Activated T-helper 9 cell treated with anti-CD3 and anti-CD28 coated beads, Interleukin-2, amount 50 U/mL, for 16 hours (primary cell): ENCODE results near the gene METTL1.
A peak's percentile ranks its signal among the peaks of the same experiment; 100 is the strongest.

Experiments
- DNase-seq: peaks from one replicate; pipeline ENCODE4 v3.0.0-alpha.2; 2020; ENCODE audit warnings: low read depth

Gene METTL1

DNA sequence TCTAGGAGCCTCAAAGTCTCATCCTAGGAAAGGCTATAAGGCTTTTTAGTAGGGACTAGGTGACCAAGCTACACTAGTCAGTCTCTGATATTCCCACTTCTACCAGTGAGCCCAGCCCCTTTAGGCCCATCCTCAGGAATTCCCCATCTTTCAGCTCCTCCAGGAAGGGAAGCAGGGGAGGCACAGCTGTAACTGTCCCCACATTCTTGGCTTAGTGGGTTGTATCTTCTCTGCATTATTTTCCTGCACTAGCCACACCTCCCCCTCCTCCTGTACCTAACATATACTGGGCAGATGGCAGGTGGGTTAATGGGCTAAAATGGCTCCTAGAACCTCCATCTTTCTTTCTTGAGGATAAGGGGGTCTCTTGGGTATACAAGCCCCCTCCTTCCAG lies 4.6 kb downstream of the METTL1 start:
- no peak for DNase-seq

DNA sequence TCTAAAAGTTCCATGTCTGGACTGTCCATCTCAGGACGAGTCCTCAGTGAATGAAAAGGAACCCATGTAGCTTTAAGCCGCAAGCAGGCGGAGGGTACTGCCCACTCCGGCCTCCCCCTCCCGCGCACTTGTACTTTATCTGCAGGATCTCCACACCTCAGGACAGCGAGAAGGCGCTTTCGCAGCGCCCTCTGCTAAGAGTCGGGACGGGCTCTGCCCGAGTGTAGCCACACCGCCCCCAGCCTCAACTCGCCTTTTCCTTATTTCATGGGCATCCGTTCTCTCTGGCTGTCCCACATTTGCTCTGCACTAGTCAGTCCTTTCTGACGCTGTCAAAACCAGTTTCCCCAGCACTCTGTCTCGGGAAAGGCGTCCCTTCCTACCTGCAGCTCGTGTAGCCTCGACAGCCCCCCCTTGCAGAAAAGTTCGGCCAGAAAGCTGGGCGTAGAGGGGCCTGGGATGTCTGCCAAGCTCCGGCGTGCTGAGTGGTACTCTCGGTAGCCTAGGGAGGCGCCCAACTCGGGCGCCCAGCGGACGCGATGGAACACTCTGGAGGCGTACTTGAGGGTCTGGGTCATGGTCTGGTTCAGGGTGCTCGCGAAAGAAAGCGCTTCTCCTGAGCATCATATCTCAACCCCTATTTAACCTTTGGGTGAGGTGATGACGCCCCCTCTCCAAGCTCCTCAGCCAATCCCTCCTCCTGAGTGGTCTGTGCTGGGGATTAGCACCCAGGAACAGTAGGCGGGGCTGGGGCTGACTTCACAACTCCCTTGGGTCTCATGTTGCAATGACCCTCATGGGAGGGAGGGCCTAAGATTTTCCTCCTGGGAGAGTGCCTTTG lies 5.2 kb downstream of the METTL1 start, which contains the start of gene CYP27B1:
Gene CYP27B1, minus strand, starts transcription at position 615 of the 841 bp plus-strand sequence. Its CDS starts 37 bp downstream, at position 578.
- DNase-seq: no peak

DNA sequence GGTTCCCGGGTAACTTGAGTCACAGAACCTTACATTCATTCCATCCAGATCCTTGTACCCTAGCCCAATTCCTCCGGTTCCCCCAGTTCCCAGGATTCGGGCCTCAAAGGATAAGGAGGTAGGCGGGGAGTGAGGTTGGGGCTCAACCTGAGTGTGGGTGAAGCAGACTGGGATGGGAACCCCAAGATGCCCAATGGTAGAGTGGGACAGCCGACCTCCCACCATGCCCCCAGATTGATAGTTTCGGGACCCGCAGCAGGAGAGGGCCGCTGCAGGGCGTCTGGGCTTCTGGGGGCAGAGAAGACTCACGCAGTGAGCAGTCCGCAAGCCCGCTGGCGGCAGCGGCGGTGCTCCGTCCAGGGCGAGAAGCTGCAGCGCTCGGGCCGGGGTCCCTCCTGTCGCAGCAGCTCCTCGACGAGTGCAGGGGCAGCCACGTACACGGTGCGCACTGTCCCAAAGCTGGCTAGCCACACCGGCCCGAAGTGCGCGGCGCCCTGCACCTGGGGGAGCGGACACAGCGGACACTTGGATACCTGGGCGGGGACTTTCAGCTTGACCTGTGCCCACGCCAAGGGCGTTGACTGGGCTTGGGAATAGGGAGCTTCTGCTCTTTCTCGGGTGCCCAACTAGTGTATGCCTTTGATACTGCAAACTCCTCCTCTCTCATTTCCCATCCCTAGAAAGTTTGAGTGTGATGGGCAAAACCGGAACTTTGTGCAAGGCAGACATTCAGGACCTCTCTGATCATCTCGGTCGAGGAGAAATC lies 6.0 kb downstream of the METTL1 start:
- DNase-seq: no peak

DNA sequence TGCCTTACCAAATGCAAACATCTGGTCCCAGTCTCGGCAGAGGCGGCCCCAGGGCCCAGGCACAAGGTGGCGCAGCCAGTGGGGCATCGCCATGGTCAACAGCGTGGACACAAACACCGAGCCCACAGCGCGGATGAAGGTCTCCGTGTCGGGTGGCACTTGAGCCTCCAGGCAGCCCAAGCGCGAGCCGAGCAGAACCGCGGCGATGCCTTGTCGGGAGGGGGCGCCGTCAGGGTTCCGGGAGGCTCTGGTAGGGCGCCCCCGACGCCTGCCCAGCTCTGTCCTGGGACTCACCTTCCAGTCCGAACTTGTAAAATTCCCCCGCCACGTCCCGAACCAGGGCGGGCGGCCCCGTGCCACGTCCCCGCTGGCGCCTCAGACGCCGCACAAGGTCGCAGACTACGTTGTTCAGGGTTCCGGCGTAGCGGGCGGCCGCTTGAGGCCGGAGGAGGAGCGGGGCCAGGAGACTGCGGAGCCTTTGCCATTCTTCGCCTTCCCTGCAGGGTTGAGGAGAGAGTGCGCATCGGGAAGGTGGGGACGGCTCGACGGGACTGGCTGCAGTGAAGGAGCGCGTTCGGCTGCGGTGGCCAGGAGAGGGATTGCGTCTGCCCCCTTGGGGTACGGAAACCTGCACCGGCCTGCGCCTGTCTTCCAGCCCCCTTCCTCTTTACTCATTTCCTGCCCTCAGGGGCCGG lies 6.8 kb downstream of the METTL1 start:
- DNase-seq: peak; percentile 45

DNA sequence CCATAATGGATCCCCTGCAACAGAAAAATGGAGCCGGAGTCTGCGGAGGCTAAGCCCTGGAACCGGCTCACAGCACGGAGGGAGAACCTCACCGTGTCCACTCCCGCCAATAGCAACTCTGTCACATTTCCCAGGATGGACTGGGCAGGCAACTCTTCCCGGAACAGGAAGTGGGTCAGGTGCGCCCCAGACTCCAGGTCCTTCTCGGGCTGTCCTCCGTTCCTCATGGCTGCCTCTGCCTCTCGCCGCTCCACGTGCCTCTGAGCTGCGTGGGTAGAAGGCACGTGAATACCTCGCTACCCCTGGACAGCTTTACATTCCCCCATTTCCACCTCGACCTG lies 7.3 kb downstream of the METTL1 start:
- no peak for DNase-seq

DNA sequence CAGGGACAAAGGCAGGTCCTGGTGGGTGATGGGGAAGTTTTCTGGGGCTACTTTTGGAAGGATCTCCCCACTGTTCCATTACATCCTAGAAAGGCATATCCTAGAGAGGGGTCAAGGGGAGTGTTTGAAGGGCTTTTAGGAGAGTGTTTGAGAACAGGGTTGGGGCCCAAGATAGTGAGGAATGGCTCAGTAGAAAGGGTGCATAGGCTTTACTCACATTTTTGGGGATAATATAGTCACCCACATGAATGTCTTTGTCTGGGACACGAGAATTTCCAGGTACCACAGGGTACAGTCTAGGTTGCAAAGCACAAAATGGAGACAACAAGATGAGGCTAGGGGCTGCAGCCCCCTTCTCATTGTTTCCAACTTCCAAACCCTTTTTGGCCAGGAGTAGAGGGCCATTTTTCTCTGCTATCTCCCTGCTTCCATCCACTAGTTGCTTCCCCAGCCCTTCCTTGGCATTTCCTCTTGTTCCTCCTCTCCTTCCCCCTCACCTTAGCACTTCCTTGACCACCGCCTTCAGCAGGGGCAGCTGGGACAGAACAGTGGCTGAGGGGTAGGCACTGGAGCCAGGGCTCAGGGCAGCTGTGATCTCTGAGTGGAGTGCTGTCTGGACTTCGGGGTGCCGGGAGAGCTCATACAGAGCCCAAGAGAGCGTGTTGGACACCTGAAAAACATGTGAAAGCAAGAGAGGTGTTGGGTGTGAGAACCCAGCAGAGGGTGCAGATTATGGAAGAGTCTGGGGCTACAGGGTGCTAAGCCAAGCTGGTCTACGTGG lies 7.8 kb downstream of the METTL1 start:
- no peak for DNase-seq

DNA sequence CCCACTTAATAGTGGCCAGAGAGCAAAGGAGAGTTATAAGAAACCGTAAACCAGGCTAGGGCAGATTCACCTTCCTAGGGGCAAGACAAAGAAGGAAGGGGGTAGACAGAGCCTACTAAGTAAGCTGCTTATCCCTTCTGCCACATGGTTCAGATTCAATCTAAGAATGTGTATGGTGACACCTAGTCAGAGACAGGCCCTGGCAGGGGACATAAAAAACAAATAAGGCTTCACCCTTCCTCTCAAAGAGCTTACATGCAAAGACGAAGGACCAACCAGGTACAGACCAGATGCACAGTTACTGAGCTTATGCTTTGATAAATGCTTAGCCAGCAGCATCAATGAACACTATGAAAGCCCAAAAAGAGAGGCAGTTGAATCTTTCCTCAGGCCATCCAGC lies 9.4 kb downstream of the METTL1 start:
- DNase-seq: no peak

DNA sequence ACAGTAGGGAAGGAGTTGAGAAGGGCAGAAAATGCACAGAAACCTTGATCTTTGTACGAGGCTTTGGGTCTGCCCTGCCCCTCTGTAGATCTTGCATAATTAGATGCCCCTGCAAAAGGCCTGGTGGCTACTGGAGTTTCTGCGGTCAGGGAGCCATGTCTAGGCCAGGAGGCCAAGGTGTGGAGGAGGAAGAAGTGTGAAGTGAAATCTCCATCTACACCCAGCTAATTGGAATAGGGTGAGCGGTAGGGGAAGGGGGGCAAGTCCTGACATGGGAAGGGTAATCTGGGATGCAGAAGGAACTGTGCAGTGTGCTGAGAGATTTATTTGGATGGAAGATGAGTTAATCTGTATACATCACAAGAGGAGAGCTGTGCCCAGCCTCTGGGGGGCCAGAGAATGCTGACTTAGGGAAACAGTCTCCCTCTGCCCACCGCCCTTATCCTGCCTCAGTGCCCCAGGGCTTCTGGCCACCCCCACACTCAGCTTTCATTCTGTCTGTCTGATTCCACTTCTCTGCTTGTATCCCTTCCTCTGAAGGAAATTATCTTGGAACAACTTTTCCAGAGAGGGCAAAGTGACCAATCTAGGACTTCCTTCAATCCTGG lies 10.4 kb downstream of the METTL1 start:
- no peak for DNase-seq

DNA sequence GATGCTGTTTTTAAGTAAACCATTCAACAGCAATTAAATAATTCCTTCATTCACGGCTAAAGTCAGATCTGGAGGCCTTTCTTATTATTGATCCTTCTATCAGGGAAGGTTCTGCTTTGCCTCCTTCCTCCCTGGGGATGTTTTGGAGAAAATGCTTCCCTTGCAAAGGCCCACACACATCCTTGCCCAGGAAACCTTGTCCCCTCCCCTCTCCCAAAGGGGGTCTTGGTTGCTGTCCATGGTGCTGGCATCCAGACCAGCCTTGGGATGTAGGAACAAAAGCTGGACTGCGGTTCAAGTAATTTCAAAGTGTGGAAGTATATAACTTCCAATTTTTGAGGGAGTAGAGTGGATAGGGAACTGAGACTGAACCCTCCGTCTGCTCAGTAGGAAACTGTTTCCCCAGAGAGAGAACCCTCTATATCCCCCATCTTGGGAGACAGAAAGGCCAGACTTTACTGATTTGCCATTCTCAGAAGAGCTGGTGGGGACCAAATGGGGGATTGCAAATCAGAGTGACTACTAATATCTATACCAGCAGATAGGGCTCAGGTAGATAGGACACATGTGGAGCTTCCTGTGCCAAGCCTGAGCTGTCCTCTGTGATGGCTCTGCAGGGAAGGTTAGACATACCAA lies 11.4 kb downstream of the METTL1 start:
- no peak for DNase-seq

DNA sequence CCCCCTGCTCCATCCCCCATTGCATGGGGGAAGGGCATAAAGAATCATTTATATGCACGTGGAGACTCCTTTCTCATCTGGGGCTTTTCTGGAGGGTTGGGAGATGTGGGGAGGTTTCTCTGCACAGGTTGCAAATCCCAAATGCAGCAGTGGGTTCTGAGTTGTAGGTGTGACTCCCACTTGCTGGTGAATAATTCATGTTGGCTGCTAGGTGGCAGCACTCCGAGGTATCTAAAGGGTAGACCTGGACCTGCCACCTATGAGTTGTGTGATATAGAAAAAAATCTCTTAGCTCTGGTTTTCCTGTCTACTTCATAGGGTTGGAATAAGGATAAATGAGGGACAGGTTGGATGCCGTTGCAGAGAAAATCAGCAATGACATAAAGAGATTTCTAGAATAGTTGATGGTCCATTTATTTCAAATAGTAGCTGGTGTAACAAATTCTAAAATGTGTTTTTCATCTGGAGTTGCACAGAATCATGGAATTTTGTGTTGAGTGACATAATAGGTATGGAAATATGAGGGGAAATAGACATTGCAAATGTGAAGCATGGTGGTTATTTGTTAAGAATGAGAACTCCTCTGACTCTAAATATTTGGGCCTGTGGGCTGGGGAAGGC lies 12.4 kb downstream of the METTL1 start:
- no peak for DNase-seq

DNA sequence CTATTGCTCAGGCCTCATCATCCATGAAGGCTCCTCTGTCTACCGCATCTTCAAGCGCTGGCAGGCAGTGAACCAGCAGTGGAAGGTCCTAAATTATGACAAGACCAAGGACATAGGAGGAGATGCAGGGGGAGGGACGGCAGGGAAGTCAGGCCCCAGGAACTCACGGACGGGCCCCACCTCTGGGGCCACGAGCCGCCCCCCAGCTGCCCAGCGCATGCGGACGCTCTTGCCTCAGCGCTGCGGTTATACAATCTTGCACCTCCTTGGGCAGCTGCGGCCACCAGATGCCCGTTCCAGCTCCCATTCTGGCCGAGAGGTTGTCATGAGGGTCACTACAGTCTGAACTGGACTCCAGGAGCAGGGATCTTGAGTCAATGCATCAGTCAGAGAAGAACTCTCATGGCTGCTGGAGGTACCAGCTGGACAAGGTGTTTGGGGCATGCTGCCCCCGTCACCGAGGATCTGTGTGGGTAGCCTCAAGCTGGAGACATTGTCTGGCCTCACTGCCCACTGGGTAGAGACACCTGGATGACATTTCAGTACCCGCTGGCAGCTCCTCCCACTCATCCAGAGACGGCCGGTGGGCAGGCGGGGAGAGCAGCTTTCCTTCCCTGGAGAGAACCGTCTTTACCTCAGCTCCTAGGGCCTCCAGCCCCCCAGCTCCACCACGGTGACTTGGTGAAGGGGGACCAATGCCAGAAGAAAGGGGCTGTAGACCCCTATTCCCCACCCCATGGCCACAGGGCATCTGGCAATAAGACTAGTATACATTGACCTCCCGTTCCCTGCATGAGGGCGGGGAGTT lies 13.1 kb downstream of the METTL1 start:
- DNase-seq: no peak

DNA sequence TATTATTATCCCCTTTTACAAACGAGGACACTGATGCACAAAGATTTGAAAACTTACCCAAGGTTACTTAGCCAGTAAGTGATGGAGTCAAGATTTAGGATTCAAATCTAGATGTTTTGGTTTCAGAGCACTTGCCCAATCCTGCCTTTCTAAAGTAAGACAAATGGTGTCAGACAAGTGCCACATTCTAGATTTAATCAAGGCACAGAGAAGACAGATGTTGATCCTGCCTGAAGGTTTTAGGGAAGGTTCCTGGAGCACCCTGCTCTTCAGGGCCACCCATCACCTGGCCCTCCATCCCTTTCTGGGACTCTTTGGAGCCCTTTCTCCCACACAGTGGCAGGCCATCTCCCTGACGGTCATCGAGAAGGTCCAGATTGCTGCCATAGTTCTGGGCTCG lies 14.1 kb downstream of the METTL1 start:
- no peak for DNase-seq

DNA sequence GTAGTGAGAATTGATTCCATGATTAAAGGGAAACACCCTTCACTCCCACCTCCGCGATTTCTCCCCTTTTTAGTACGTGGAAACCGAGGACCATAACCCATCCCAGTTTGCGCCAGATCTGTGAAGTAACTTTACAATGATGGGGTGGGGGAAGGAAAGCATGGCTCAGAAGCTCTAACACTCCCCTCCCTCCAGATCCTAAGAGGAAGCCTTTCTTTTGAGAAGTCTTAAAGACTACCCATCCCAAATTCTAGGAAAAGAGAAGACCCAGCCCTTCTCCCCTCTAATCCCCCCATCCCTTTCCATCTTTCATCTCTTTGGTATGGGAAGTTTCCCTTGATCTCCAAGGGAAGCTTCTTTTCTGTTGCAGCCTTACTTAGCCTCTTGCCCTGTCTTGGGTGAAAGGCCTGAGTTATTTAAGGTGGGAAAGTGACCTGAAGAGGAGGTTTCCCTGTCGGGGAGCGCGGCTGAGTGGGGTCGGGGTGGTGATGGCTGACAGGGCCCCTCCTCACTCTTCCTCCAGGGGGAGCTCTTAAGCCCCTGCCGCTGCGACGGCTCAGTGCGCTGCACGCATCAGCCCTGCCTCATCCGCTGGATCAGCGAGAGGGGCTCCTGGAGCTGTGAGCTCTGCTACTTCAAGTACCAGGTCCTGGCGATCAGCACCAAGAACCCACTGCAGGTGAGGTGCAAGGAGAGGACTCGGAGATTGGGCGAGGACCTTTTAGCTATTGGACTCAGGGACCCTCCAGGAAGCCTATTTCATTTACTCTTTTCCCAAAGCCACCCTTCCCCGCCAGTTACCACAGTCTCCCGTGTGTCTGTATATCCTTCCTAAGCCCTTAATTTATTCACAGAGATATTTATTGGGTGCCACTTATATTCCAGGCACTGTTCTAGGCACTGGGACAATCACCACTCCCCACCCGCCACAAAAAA lies 15.2 kb downstream of the METTL1 start:
- peak; percentile 62 for DNase-seq

DNA sequence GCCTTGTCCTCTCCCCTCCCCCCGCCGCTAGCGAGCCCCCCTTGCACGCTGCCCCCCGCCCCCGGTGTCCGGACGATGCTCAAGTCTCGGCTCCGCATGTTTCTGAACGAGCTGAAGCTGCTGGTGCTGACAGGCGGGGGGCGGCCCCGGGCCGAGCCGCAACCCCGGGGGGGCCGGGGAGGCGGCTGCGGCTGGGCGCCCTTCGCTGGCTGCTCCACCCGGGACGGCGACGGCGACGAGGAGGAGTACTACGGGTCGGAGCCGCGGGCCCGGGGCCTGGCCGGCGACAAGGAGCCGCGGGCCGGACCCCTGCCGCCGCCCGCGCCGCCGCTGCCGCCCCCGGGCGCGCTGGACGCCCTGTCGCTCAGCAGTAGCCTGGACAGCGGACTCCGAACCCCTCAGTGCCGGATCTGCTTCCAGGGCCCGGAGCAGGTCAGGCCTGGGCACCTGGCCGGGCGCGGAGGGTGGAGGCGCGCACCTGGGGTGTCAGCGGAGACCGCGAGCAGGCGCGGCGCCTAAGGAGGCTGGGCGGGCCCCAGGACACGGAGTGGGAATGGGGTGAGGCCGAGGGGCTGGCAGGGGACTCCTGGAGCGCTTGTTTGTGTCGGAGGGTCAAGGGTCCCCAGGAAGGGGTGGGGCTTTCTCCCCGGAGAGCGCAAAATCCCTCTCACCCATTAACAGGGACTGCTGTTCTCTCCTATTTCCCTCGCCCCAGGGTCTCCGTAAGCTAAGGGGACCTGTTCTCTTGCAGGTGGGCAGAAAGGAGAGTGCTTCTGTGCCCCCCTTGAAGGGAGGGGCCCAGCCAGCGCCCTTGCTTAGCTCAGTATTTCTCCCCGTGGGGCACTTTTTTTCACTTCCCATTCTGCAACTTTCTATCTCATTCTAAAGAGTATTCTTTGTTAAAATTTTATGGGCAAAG lies 16.2 kb downstream of the METTL1 start:
- DNase-seq: peak; percentile 28

DNA sequence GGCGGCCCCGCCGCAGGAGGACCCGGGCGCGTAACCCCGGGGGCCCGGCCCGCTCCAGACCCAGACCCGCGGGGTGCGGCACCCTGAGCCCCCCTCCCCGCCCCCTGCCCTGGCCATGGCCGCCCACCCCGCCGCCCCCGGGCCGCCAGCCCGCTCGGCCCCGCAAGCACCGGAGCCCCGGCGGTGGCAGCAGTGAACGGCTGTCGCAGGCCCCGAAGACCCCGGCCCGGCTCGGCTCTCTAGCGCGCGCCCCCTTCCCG lies 16.8 kb downstream of the METTL1 start:
- DNase-seq: no peak

DNA sequence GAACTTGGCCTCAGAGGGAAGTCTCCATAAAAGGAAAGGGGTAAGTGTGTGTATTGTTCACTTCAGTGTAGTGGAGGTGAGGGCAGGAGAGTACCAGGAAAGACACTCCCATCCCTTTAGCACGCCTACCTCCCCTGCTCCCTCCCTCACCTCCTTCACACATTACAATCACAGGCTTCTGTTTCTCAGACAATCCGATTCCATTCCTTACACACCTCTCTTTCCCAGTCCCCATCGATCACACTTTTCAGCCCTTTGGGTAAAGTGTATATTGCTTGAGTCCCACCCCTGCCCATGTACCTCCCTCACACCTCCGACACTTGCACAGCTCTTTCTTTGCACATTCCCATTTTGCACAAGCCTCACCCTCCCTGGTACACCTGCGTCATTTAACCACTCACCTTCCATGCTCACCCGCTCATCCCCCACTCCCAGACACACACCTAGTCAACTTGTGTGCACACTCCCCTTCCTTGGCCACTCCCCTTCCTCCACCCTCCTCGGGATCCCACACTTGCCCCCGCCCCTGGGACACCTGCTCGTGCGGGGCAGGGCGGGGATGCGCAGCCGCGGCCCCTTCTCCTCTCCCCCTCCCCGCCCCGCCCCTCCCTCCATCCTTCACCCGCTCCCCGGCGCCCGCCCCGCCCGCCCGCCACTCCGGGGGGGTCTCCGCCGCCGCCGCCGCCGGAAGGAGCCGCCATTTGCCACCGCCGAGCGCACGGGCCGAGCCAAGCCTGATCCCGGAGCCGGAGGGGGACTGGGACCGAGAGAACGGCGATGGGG lies 17.3 kb downstream of the METTL1 start, which contains the start of gene MARCHF9:
Gene MARCHF9, plus strand, starts transcription at position 693 of the 783 bp plus-strand sequence. CDS start 426 bp downstream, outside the sequence.
- DNase-seq: peak; percentile 78
